ENCODE data around the gene GRK2. TPM values are rescaled to one million over a fixed set of nuclear protein-coding genes. Genes with fewer than 3 reads are reported as not detected.
A peak's percentile ranks its signal among the peaks of the same experiment; 100 is the strongest.

GRK2 gene
- total RNA-seq, 1 donor from 2014 or later = 92.7 TPM

DNA sequence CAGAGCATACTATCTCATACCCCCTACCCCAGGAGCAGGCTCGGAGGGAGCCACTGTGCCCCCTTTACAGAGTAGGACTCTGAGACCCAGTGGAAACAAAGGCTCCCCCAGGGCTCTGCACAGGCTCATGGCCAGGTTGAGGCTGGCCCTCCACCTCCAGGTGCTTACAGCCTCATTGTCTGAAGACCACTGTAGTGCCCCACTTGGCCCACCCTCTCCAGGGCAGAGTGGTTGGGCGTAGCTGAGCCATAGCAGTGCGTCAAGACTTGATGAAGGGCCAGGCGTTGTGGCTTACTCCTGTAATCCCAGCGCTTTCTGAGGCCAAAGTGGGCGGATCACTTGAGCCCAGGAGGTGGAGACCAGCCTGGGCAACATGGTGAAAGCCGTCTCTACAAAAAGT lies 24.5 kb downstream of the GRK2 start:
- Mint-ChIP-seq H3K36me3 (ENCODE audit: low read depth, unreplicated experiment) (peaks cover 27% of the 10 kb centered on the region), H3K4me1 (ENCODE audit: unreplicated experiment) (peaks cover 20% of the 10 kb centered on the region), H3K27ac (ENCODE audit: unreplicated experiment) (no peak overlapping the region), H3K4me3 (ENCODE audit: unreplicated experiment) (peak overlapping the region; percentile 47), H3K9me3 (ENCODE audit: unreplicated experiment) (no peaks in the 10 kb centered on the region), H3K27me3 (ENCODE audit: unreplicated experiment) (peaks cover 24% of the 10 kb centered on the region)
- TF ChIP-seq, protein P1, sequence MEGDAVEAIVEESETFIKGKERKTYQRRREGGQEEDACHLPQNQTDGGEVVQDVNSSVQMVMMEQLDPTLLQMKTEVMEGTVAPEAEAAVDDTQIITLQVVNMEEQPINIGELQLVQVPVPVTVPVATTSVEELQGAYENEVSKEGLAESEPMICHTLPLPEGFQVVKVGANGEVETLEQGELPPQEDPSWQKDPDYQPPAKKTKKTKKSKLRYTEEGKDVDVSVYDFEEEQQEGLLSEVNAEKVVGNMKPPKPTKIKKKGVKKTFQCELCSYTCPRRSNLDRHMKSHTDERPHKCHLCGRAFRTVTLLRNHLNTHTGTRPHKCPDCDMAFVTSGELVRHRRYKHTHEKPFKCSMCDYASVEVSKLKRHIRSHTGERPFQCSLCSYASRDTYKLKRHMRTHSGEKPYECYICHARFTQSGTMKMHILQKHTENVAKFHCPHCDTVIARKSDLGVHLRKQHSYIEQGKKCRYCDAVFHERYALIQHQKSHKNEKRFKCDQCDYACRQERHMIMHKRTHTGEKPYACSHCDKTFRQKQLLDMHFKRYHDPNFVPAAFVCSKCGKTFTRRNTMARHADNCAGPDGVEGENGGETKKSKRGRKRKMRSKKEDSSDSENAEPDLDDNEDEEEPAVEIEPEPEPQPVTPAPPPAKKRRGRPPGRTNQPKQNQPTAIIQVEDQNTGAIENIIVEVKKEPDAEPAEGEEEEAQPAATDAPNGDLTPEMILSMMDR (IDR thresholded peaks at IDR 0.05; ENCODE audit: unreplicated experiment) = no peak
- DNase-seq (ENCODE audit: low spot score) = no peak

DNA sequence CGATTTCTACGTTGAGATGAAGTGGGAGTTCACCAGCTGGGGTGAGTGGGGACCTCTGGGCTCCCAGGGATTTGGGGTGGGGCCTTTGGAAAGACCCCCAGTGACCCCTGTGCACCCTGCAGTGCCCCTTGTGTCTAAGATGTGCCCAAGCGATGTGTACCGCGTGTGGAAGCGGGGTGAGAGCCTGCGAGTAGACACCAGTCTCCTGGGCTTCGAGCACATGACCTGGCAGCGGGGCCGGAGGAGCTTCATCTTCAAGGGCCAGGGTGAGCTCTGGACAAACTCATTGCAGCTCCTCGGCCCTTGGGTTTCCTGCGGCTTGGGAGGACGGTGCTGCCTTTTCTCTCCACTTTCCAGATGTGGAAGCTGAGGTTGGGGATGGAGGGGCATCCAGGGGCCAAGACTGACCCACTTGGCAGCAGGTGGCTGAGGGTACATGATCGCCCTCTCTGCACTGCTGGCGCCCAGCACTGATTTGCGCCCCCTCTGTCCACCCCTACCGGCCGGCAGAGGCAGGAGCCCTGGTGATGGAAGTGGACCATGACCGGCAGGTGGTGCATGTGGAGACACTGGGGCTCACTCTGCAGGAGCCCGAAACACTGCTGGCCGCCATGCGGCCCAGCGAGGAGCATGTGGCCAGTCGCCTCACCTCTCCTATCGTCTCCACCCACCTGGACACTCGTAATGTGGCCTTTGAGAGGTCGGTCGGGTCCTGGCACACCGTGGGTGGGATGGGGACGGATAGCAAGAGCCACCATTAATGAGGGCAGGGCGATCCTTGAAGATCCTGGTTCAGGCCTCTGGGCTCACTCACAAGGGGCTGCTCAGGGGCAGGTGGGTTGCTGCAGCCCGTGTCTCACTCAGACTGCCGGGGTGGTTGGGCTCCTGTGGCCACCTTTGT lies 25.5 kb downstream of the GRK2 start:
- DNase-seq (ENCODE audit: low spot score) = no peak
- H3K27me3 Mint-ChIP-seq (ENCODE audit: unreplicated experiment) = peaks cover 25% of the 10 kb centered on the region
- H3K4me1 Mint-ChIP-seq (ENCODE audit: unreplicated experiment) = peaks cover 20% of the 10 kb centered on the region
- TF ChIP-seq, protein P1 (IDR thresholded peaks at IDR 0.05; ENCODE audit: unreplicated experiment) = no peak
- no peaks in the 10 kb centered on the region for H3K9me3 Mint-ChIP-seq (ENCODE audit: unreplicated experiment)
- H3K4me3 Mint-ChIP-seq (ENCODE audit: unreplicated experiment) = no peak overlapping the region
- peaks cover 36% of the 10 kb centered on the region for H3K36me3 Mint-ChIP-seq (ENCODE audit: low read depth, unreplicated experiment)
- no peak overlapping the region for H3K27ac Mint-ChIP-seq (ENCODE audit: unreplicated experiment)

DNA sequence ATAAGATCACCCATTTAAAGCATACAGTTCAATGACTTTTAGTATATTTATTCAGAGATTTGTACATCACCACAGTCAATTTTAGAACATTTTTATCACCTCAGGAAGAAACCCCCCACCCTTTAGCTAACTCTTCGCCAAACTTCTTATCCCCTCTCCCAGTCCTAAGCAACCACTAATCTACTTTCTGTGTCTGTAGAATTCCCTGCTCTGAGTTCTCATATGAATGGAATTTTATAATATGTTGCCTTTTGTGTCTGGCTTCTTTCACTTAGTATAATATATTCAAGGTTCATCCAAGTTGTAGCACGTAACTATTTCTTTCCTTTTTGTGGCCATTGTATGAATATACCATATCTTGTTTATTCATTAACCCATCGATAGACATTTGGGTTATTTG lies 26.4 kb downstream of the GRK2 start:
- Mint-ChIP-seq H3K4me3 (ENCODE audit: unreplicated experiment) (peak overlapping the region; percentile 28), H3K27me3 (ENCODE audit: unreplicated experiment) (peaks cover 20% of the 10 kb centered on the region), H3K36me3 (ENCODE audit: low read depth, unreplicated experiment) (peaks cover 36% of the 10 kb centered on the region), H3K4me1 (ENCODE audit: unreplicated experiment) (peaks cover 12% of the 10 kb centered on the region), H3K27ac (ENCODE audit: unreplicated experiment) (no peak overlapping the region), H3K9me3 (ENCODE audit: unreplicated experiment) (no peaks in the 10 kb centered on the region)
- no peak for DNase-seq (ENCODE audit: low spot score)
- TF ChIP-seq, protein P1 (IDR thresholded peaks at IDR 0.05; ENCODE audit: unreplicated experiment) = no peak

DNA sequence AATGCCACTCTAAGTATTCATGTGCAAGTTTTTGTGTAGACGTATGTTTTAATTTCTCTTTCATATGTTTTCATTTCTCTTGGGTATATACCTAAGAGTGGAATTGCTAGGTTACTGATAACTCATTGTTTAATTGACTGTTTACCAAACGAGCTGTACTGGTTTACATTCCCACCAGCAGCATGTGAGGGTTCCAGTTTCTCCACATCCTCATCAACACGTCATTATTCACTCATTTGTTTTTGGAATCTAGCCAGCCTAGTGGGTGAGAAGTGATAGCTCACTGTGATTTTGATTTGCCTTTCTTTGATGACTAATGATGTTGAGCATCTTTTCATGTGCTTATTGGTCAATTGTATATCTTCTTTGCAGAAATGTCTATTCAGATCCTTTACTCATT lies 26.8 kb downstream of the GRK2 start:
- no peak overlapping the region for H3K27ac Mint-ChIP-seq (ENCODE audit: unreplicated experiment)
- peaks cover 34% of the 10 kb centered on the region for H3K36me3 Mint-ChIP-seq (ENCODE audit: low read depth, unreplicated experiment)
- peaks cover 8% of the 10 kb centered on the region for H3K4me1 Mint-ChIP-seq (ENCODE audit: unreplicated experiment)
- H3K27me3 Mint-ChIP-seq (ENCODE audit: unreplicated experiment) = peaks cover 20% of the 10 kb centered on the region
- DNase-seq (ENCODE audit: low spot score) = no peak
- TF ChIP-seq, protein P1 (IDR thresholded peaks at IDR 0.05; ENCODE audit: unreplicated experiment) = no peak
- H3K4me3 Mint-ChIP-seq (ENCODE audit: unreplicated experiment) = no peak overlapping the region
- H3K9me3 Mint-ChIP-seq (ENCODE audit: unreplicated experiment) = no peaks in the 10 kb centered on the region

DNA sequence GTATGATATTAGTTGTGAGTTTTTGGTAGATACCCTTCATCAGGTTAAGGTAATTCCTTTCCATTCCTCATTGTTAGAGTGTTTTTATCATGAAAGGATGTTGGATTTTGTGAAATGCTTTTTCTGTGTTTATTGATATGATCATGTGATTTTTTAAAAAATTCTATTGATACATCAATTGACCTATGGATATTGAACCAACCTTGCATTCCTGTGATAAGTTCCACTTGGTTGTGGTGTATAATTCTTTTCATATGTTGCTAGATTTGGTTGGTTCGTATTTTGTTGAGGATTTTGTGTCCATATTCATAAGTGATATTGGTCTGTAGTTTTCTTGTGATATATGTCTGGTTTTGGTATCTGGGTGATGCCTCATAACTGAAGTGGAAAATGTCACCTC lies 29.6 kb downstream of the GRK2 start:
- peaks cover 19% of the 10 kb centered on the region for H3K27me3 Mint-ChIP-seq (ENCODE audit: unreplicated experiment)
- no peak for DNase-seq (ENCODE audit: low spot score)
- peaks cover 41% of the 10 kb centered on the region for H3K36me3 Mint-ChIP-seq (ENCODE audit: low read depth, unreplicated experiment)
- peak overlapping the region; percentile 72 for H3K4me3 Mint-ChIP-seq (ENCODE audit: unreplicated experiment)
- TF ChIP-seq, protein P1 (IDR thresholded peaks at IDR 0.05; ENCODE audit: unreplicated experiment) = no peak
- H3K9me3 Mint-ChIP-seq (ENCODE audit: unreplicated experiment) = no peaks in the 10 kb centered on the region
- no peak overlapping the region for H3K27ac Mint-ChIP-seq (ENCODE audit: unreplicated experiment)
- H3K4me1 Mint-ChIP-seq (ENCODE audit: unreplicated experiment) = peaks cover 4% of the 10 kb centered on the region

Measured in endothelial cell (in vitro differentiated cells).